ENCODE data around the gene RASA3. TPM values are rescaled to one million over a fixed set of nuclear protein-coding genes. Genes with fewer than 3 reads are reported as not detected.

The RASA3 gene
- total and polyA plus RNA-seq, 2 donors (not counting 3 experiments of a cell fraction or from before 2014, with no cell fraction given) = 26.5 to 53.8 TPM

- no peaks in the 10 kb centered on the region for H3K4me1 ChIP-seq (ENCODE audit: control insufficient read depth, extremely low read depth, insufficient read depth, low read length)
- no peaks in the 10 kb centered on the region for H3K27me3 ChIP-seq (ENCODE audit: control insufficient read depth in 2 of 2, insufficient read depth in 2 of 2, low read length in 2 of 2)
- no peak overlapping the region for H3K4me3 ChIP-seq (replicated peaks in 1 of 3; ENCODE audit: insufficient read depth in 1 of 3, low read depth in 1 of 3, low read length in 3 of 3)
- no peaks in the 10 kb centered on the region for H3K79me2 ChIP-seq (ENCODE audit: control insufficient read depth, insufficient read depth, low read length)
- H3K36me3 ChIP-seq (ENCODE audit: control insufficient read depth in 2 of 2, extremely low read depth in 1 of 2, insufficient read depth in 2 of 2, low read length in 2 of 2) = peaks cover 10 to 38% of the 10 kb centered on the region in 2 experiments
- ChIA-PET POLR2A (no interaction called here), CTCF (no interaction called here)
- H3K9ac ChIP-seq (replicated peaks; ENCODE audit: extremely low read depth, insufficient read depth, low read length) = no peak overlapping the region
- no peaks in the 10 kb centered on the region for H3K9me1 ChIP-seq (replicated peaks; ENCODE audit: control insufficient read depth, extremely low read depth, insufficient read depth, low read length)
- no peak overlapping the region for H2AFZ ChIP-seq (ENCODE audit: low read depth, low read length)
- FAIRE-seq (no peak), DNase-seq (ENCODE audit: low read depth, low spot score) (no peak)
- intact Hi-C loops (cut with micrococcal nuclease) = no loop called here
- dilution Hi-C loops (cut with MboI; ENCODE audit: extremely low pct_ligation_motif_present, low sequenced_read_pairs) = no loop called here
- no TSS peak for BruUV-seq (replicated peaks)
- no peak overlapping the region for H3K27ac ChIP-seq (ENCODE audit: insufficient read depth, low read depth, low read length)
- H3K9me3 ChIP-seq (replicated peaks; ENCODE audit: control insufficient read depth, insufficient read depth, low read length) = no peaks in the 10 kb centered on the region
- no peaks in the 10 kb centered on the region for H4K20me1 ChIP-seq (replicated peaks; ENCODE audit: control insufficient read depth, extremely low read depth, insufficient read depth, low read length)
- no peak overlapping the region for H3K4me2 ChIP-seq (ENCODE audit: insufficient read depth, low read length)
- TF ChIP-seq POLR2A (IDR thresholded peaks at IDR 0.05; ENCODE audit: low read depth, low read length) (no peak), POLR2AphosphoS5 (IDR thresholded peaks at IDR 0.05; ENCODE audit: insufficient read depth, low read depth, low read length) (no peak), GATA2 (IDR thresholded peaks at IDR 0.05; ENCODE audit: insufficient read depth, insufficient read length, low read depth, low read length) (no peak), MAX (IDR thresholded peaks at IDR 0.05; ENCODE audit: insufficient read depth, insufficient read length) (no peak), JUN (IDR thresholded peaks at IDR 0.05; ENCODE audit: borderline replicate concordance, insufficient read depth, insufficient read length, low read depth) (no peak)
These were observed 140.7 kb downstream of the RASA3 start for GRCh38 chr13:113991676-113992179.

- Histone ChIP-seq H3K4me1 (ENCODE audit: control insufficient read depth, extremely low read depth, insufficient read depth, low read length) (no peaks in the 10 kb centered on the region), H3K4me3 (replicated peaks in 1 of 3; ENCODE audit: insufficient read depth in 1 of 3, low read depth in 1 of 3, low read length in 3 of 3) (no peak overlapping the region), H3K9me3 (replicated peaks; ENCODE audit: control insufficient read depth, insufficient read depth, low read length) (no peaks in the 10 kb centered on the region), H3K9ac (replicated peaks; ENCODE audit: extremely low read depth, insufficient read depth, low read length) (no peak overlapping the region), H3K79me2 (ENCODE audit: control insufficient read depth, insufficient read depth, low read length) (no peaks in the 10 kb centered on the region), H3K27me3 (ENCODE audit: control insufficient read depth in 2 of 2, insufficient read depth in 2 of 2, low read length in 2 of 2) (no peaks in the 10 kb centered on the region), H4K20me1 (replicated peaks; ENCODE audit: control insufficient read depth, extremely low read depth, insufficient read depth, low read length) (no peaks in the 10 kb centered on the region), H2AFZ (ENCODE audit: low read depth, low read length) (no peak overlapping the region), H3K36me3 (ENCODE audit: control insufficient read depth in 2 of 2, extremely low read depth in 1 of 2, insufficient read depth in 2 of 2, low read length in 2 of 2) (peaks cover 10 to 33% of the 10 kb centered on the region in 2 experiments), H3K27ac (ENCODE audit: insufficient read depth, low read depth, low read length) (no peak overlapping the region), H3K9me1 (replicated peaks; ENCODE audit: control insufficient read depth, extremely low read depth, insufficient read depth, low read length) (no peaks in the 10 kb centered on the region), H3K4me2 (ENCODE audit: insufficient read depth, low read length) (no peak overlapping the region)
- dilution Hi-C loops (cut with MboI; ENCODE audit: extremely low pct_ligation_motif_present, low sequenced_read_pairs) (no loop called here), intact Hi-C loops (cut with micrococcal nuclease) (no loop called here)
- POLR2A ChIA-PET = no interaction called here
- TF ChIP-seq, protein P1, sequence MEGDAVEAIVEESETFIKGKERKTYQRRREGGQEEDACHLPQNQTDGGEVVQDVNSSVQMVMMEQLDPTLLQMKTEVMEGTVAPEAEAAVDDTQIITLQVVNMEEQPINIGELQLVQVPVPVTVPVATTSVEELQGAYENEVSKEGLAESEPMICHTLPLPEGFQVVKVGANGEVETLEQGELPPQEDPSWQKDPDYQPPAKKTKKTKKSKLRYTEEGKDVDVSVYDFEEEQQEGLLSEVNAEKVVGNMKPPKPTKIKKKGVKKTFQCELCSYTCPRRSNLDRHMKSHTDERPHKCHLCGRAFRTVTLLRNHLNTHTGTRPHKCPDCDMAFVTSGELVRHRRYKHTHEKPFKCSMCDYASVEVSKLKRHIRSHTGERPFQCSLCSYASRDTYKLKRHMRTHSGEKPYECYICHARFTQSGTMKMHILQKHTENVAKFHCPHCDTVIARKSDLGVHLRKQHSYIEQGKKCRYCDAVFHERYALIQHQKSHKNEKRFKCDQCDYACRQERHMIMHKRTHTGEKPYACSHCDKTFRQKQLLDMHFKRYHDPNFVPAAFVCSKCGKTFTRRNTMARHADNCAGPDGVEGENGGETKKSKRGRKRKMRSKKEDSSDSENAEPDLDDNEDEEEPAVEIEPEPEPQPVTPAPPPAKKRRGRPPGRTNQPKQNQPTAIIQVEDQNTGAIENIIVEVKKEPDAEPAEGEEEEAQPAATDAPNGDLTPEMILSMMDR (IDR thresholded peaks at IDR 0.05; ENCODE audit: extremely low read depth in 1 of 2, insufficient read depth in 1 of 2, low read depth in 1 of 2, low read length in 2 of 2) = no peak
- TF ChIP-seq POLR2A (IDR thresholded peaks at IDR 0.05; ENCODE audit: low read depth, low read length) (no peak), MYC (IDR thresholded peaks at IDR 0.05; ENCODE audit: low read depth, low read length) (no peak)
- FAIRE-seq (no peak), DNase-seq (ENCODE audit: low read depth, low spot score) (no peak)
- CTCF ChIA-PET = no interaction called here
- BruUV-seq (replicated peaks) = no TSS peak
These were observed 141.2 kb downstream of the RASA3 start for GRCh38 chr13:113991191-113991669.

Measured in endothelial cell of umbilical vein (primary cell).